ENCODE measurements around the gene ARHGEF4.
A peak's percentile ranks its signal among the peaks of the same experiment; 100 is the strongest.

The ARHGEF4 gene

GRCh38 chr2:130837175-130837810 lies 579 bp downstream of the ARHGEF4 start:
- Histone ChIP-seq H3K4me2 (ENCODE audit: low read length) (peak overlapping the region; percentile 69), H4K91ac (ENCODE audit: low read depth, low read length) (no peak overlapping the region), H3K14ac (ENCODE audit: low read length) (no peak overlapping the region), H2AFZ (ENCODE audit: insufficient read depth, low read length, poor library complexity) (peak overlapping the region; percentile 11), H3K18ac (ENCODE audit: low read length) (no peak overlapping the region), H2BK12ac (ENCODE audit: low read length) (no peak overlapping the region), H3K79me2 (ENCODE audit: control insufficient read depth, insufficient read depth, low read length, poor library complexity) (peaks cover 1% of the 10 kb centered on the region), H2AK5ac (ENCODE audit: low read length) (no peak overlapping the region), H3K9ac (ENCODE audit: low read length) (no peak overlapping the region), H3K9me3 (ENCODE audit: insufficient read depth, low read depth, low read length) (peaks cover 5% of the 10 kb centered on the region), H3K23ac (ENCODE audit: low read length) (no peak overlapping the region), H3K4me3 (ENCODE audit: low read depth, low read length) (peak overlapping the region; percentile 44), H3K4me1 (ENCODE audit: control insufficient read depth in 1 of 2, insufficient read depth in 2 of 2, low read length in 2 of 2) (peaks cover 5 to 7% of the 10 kb centered on the region in 2 experiments), H3K27me3 (ENCODE audit: insufficient read depth, low read length) (peaks cover 18% of the 10 kb centered on the region), H3K36me3 (ENCODE audit: control insufficient read depth in 1 of 2, insufficient read depth in 2 of 2, low read length in 2 of 2) (no peaks in the 10 kb centered on the region), H4K12ac (ENCODE audit: low read depth, low read length) (no peak overlapping the region), H2BK120ac (ENCODE audit: insufficient read depth, low read length, poor library complexity) (no peak overlapping the region), H3K27ac (ENCODE audit: low read depth, low read length) (no peak overlapping the region), H3K4ac (ENCODE audit: low read depth, low read length) (no peak overlapping the region), H3K79me1 (ENCODE audit: low read length) (peaks cover 1% of the 10 kb centered on the region), H2BK5ac (ENCODE audit: low read depth, low read length, poor library complexity) (no peak overlapping the region), H4K8ac (ENCODE audit: low read depth, low read length) (no peak overlapping the region)
- no CpG with 5 or more reads among the region's 53 CpGs for WGBS (ENCODE audit: extremely low coverage, insufficient coverage, insufficient read length)
- no peak for DNase-seq

DNA sequence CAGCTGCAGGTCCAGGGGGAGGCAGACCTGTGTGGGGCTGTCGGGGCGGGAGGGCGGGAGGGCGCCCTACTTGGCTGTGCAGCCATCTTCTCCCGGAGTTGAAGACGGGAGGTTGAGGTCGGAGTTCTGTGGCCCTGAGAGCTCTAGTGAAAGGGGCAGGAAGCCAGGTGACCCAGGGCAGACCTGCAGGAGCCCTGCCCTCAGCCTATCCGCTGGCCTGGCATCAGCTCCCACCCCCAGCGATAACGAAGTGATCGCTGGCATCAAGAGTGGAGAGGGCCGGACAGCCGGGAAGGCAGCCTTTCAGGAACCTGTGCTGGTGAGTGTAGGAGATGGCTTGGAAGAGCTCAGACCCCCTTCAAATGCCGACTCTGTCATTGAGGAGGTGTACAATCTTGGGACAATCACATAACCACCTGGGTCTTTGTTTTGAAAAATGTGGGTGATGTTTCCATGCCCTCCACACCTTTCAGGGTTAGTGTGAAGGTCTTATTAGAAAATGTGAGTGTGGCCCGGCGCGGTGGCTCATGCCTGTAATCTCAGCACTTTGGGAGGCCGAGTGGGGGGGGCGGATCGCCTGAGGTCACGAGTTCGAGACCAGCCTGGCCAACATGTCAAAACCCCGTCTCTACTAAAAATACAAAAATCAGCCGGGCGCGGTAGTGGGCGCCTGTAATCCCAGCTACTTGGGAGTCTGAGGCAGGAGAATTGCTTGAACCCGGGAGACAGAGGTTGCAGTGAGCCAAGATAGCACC lies 1.3 kb downstream of the ARHGEF4 start:
- no peak overlapping the region for H4K91ac ChIP-seq (ENCODE audit: low read depth, low read length)
- WGBS (ENCODE audit: extremely low coverage, insufficient coverage, insufficient read length) = no CpG with 5 or more reads among the region's 28 CpGs
- DNase-seq = no peak
- no peak overlapping the region for H2AFZ ChIP-seq (ENCODE audit: insufficient read depth, low read length, poor library complexity)
- H3K18ac ChIP-seq (ENCODE audit: low read length) = no peak overlapping the region
- H4K12ac ChIP-seq (ENCODE audit: low read depth, low read length) = no peak overlapping the region
- no peak overlapping the region for H2AK5ac ChIP-seq (ENCODE audit: low read length)
- no peak overlapping the region for H2BK5ac ChIP-seq (ENCODE audit: low read depth, low read length, poor library complexity)
- H4K8ac ChIP-seq (ENCODE audit: low read depth, low read length) = no peak overlapping the region
- no peak overlapping the region for H3K23ac ChIP-seq (ENCODE audit: low read length)
- peaks cover 18% of the 10 kb centered on the region for H3K27me3 ChIP-seq (ENCODE audit: insufficient read depth, low read length)
- no peak overlapping the region for H2BK120ac ChIP-seq (ENCODE audit: insufficient read depth, low read length, poor library complexity)
- peaks cover 1% of the 10 kb centered on the region for H3K79me2 ChIP-seq (ENCODE audit: control insufficient read depth, insufficient read depth, low read length, poor library complexity)
- peaks cover 1% of the 10 kb centered on the region for H3K79me1 ChIP-seq (ENCODE audit: low read length)
- H3K4ac ChIP-seq (ENCODE audit: low read depth, low read length) = no peak overlapping the region
- no peak overlapping the region for H3K4me3 ChIP-seq (ENCODE audit: low read depth, low read length)
- peaks cover 5 to 7% of the 10 kb centered on the region in 2 experiments for H3K4me1 ChIP-seq (ENCODE audit: control insufficient read depth in 1 of 2, insufficient read depth in 2 of 2, low read length in 2 of 2)
- H3K9ac ChIP-seq (ENCODE audit: low read length) = no peak overlapping the region
- H3K9me3 ChIP-seq (ENCODE audit: insufficient read depth, low read depth, low read length) = peaks cover 5% of the 10 kb centered on the region
- no peaks in the 10 kb centered on the region for H3K36me3 ChIP-seq (ENCODE audit: control insufficient read depth in 1 of 2, insufficient read depth in 2 of 2, low read length in 2 of 2)
- H3K27ac ChIP-seq (ENCODE audit: low read depth, low read length) = no peak overlapping the region
- no peak overlapping the region for H2BK12ac ChIP-seq (ENCODE audit: low read length)
- H3K14ac ChIP-seq (ENCODE audit: low read length) = no peak overlapping the region
- no peak overlapping the region for H3K4me2 ChIP-seq (ENCODE audit: low read length)

DNA sequence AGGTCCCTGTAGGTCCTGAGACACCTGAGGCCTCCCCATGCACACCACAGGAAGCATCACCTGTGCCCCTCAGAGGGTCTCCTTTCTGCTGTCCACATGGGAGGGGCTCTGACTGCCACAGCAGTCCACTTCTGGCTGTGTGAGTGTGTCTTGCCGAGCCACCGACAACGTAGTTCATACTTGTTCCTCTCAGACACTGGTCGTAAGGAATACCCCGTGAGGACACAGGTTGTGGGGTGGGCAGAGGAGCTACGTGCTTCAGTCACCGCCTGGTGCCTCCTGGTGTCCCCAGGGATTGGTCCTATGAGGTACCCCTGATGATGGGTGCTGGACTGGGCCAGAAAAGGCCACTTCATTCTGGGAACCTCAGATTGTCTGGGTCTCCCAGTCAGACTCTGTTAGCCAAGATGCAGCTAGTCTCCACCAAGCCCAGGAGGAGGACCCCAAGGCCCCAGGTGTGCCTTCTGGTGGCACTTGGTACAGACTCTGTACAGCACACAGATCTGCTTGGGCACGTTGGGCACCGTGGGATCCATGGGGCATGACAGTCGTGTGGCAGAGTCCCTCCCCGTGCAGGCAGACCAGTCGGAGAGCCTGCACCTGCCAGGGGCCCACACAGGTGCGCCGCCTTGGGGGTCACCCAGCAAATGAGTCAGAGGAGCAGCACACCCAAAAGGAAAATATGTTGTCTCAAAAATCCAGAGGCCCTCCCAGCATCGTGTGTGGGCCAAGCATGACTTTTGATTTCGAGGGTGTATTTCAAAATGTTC lies 2.5 kb downstream of the ARHGEF4 start:
- Histone ChIP-seq H3K36me3 (ENCODE audit: control insufficient read depth in 1 of 2, insufficient read depth in 2 of 2, low read length in 2 of 2) (no peaks in the 10 kb centered on the region), H2AK5ac (ENCODE audit: low read length) (no peak overlapping the region), H3K27ac (ENCODE audit: low read depth, low read length) (no peak overlapping the region), H3K18ac (ENCODE audit: low read length) (no peak overlapping the region), H3K4me1 (ENCODE audit: control insufficient read depth in 1 of 2, insufficient read depth in 2 of 2, low read length in 2 of 2) (peaks cover 5 to 7% of the 10 kb centered on the region in 2 experiments), H3K23ac (ENCODE audit: low read length) (no peak overlapping the region), H3K4me3 (ENCODE audit: low read depth, low read length) (no peak overlapping the region), H2AFZ (ENCODE audit: insufficient read depth, low read length, poor library complexity) (no peak overlapping the region), H2BK120ac (ENCODE audit: insufficient read depth, low read length, poor library complexity) (no peak overlapping the region), H4K8ac (ENCODE audit: low read depth, low read length) (no peak overlapping the region), H2BK5ac (ENCODE audit: low read depth, low read length, poor library complexity) (no peak overlapping the region), H3K14ac (ENCODE audit: low read length) (no peak overlapping the region), H4K12ac (ENCODE audit: low read depth, low read length) (no peak overlapping the region), H3K9ac (ENCODE audit: low read length) (no peak overlapping the region), H2BK12ac (ENCODE audit: low read length) (no peak overlapping the region), H3K4ac (ENCODE audit: low read depth, low read length) (no peak overlapping the region), H3K79me1 (ENCODE audit: low read length) (peaks cover 1% of the 10 kb centered on the region), H3K9me3 (ENCODE audit: insufficient read depth, low read depth, low read length) (peaks cover 5% of the 10 kb centered on the region), H3K79me2 (ENCODE audit: control insufficient read depth, insufficient read depth, low read length, poor library complexity) (peaks cover 1% of the 10 kb centered on the region), H4K91ac (ENCODE audit: low read depth, low read length) (no peak overlapping the region), H3K4me2 (ENCODE audit: low read length) (no peak overlapping the region), H3K27me3 (ENCODE audit: insufficient read depth, low read length) (peaks cover 18% of the 10 kb centered on the region)
- no CpG with 5 or more reads among the region's 16 CpGs for WGBS (ENCODE audit: extremely low coverage, insufficient coverage, insufficient read length)
- no peak for DNase-seq

DNA sequence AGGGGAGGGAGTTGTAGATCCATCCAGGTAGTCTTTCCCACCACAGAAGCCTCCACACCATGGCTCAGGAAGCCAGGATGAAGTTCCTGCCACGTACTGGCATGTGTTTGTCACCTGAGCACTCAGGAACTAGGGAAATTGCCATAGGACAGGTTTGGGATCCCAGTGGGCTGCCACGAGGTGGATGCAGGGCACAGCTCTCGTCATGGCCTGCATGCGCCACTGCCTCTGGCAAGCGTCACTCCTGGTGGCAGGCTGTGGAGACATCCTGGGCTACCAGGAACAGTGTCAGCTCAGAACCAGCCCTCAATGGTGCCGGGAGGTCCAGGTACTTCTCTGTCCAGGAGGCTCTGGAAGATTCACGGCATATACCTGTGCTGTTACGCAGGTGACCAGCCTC lies 3.8 kb downstream of the ARHGEF4 start:
- Histone ChIP-seq H3K4me2 (ENCODE audit: low read length) (no peak overlapping the region), H3K79me2 (ENCODE audit: control insufficient read depth, insufficient read depth, low read length, poor library complexity) (peaks cover 1% of the 10 kb centered on the region), H3K4me1 (ENCODE audit: control insufficient read depth in 1 of 2, insufficient read depth in 2 of 2, low read length in 2 of 2) (peaks cover 5 to 7% of the 10 kb centered on the region in 2 experiments), H3K9me3 (ENCODE audit: insufficient read depth, low read depth, low read length) (peaks cover 5% of the 10 kb centered on the region), H2AFZ (ENCODE audit: insufficient read depth, low read length, poor library complexity) (no peak overlapping the region), H3K36me3 (ENCODE audit: control insufficient read depth in 1 of 2, insufficient read depth in 2 of 2, low read length in 2 of 2) (no peaks in the 10 kb centered on the region), H4K12ac (ENCODE audit: low read depth, low read length) (no peak overlapping the region), H2BK120ac (ENCODE audit: insufficient read depth, low read length, poor library complexity) (no peak overlapping the region), H3K23ac (ENCODE audit: low read length) (no peak overlapping the region), H2AK5ac (ENCODE audit: low read length) (no peak overlapping the region), H3K79me1 (ENCODE audit: low read length) (peaks cover 1% of the 10 kb centered on the region), H4K8ac (ENCODE audit: low read depth, low read length) (no peak overlapping the region), H3K18ac (ENCODE audit: low read length) (no peak overlapping the region), H3K27me3 (ENCODE audit: insufficient read depth, low read length) (peaks cover 16% of the 10 kb centered on the region), H3K9ac (ENCODE audit: low read length) (no peak overlapping the region), H2BK5ac (ENCODE audit: low read depth, low read length, poor library complexity) (no peak overlapping the region), H3K4ac (ENCODE audit: low read depth, low read length) (no peak overlapping the region), H3K4me3 (ENCODE audit: low read depth, low read length) (no peak overlapping the region), H4K91ac (ENCODE audit: low read depth, low read length) (no peak overlapping the region), H3K14ac (ENCODE audit: low read length) (no peak overlapping the region), H3K27ac (ENCODE audit: low read depth, low read length) (no peak overlapping the region), H2BK12ac (ENCODE audit: low read length) (no peak overlapping the region)
- DNase-seq = no peak
- no CpG with 5 or more reads among the region's 8 CpGs for WGBS (ENCODE audit: extremely low coverage, insufficient coverage, insufficient read length)
